ENCODE measurements around the gene TES. TPM values are rescaled to one million over a fixed set of nuclear protein-coding genes. Genes with fewer than 3 reads are reported as not detected.

The TES gene
- 5.1 and 5.4 TPM in 2 replicates for polyA plus RNA-seq

GRCh38 chr7:116210345-116211005 lies at the start of gene TES:
TSS of gene TES (plus strand) at chr7:116210539. CDS start at chr7:116210708, 169 bp downstream.

Other genes with a start within 250 kb of the TES start
- gene TFEC, start 179.8 kb upstream of the TES start, polyA plus RNA-seq = not detected in 2 replicates

Measured in Purkinje cell (primary cell).